AG20443 (cell line): ENCODE measurements around the gene GPR137B.
"Not testable (repeated sequence)": the region's sequence is repeated elsewhere in the genome, so short reads cannot be mapped to it uniquely, and the experiment has no call there.

Experiments
- DNase-seq: peaks from one replicate; pipeline ENCODE4 v3.0.0; 2012; ENCODE audit warnings: low spot score, mixed read lengths

The GPR137B gene

GRCh38 chr1:236142253-236143103, at the start of gene GPR137B:
Gene GPR137B (plus strand): TSS chr1:236142539. CDS start chr1:236142623, 84 bp downstream.
- DNase-seq = peak; percentile 83

GRCh38 chr1:236092899-236093298, 49.4 kb upstream of the GPR137B start:
- DNase-seq = no peak

GRCh38 chr1:236095705-236096520, 46.4 kb upstream of the GPR137B start:
- DNase-seq = no peak

DNA sequence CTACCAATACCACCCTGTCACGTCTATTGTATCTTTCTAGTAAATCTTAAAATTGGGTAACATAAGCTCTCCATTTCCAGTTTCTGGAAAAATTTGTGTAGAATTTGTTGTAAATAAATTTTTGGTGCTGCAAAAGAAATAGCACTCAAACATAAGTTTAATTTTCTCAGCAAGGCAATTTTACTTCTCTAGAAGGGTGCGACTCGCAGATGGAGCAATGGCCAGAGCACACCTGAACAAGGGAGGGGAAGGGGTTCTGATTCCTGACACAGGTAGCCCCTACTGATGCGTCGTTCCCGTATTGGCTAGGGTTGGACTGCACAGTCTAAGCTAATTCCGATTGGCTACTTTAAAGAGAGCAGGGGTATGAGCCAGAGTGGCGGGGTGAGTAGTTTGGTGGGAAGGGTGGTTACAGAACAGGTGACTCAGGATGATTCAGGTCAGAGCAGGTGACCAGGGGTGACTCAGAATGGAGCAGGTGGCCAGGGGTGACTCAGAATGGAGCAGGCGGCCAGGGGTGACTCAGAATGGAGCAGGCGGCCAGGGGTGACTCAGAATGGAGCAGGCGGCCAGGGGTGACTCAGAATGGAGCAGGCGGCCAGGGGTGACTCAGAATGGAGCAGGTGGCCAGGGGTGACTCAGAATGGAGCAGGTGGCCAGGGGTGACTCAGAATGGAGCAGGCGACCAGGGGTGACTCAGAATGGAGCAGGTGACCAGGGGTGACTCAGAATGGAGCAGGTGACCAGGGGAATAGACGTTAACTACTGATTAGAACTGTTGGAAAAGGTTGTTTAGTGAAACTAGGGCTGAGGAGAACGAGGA, 45.5 kb upstream of the GPR137B start:
- not testable (repeated sequence) for DNase-seq

GRCh38 chr1:236098267-236098666, 44.1 kb upstream of the GPR137B start:
- DNase-seq = no peak

- peak; percentile 40 for DNase-seq
These were observed 42.9 kb upstream of the GPR137B start for GRCh38 chr1:236099355-236099974.

GRCh38 chr1:236100799-236101198, 41.5 kb upstream of the GPR137B start:
- DNase-seq = no peak

DNA sequence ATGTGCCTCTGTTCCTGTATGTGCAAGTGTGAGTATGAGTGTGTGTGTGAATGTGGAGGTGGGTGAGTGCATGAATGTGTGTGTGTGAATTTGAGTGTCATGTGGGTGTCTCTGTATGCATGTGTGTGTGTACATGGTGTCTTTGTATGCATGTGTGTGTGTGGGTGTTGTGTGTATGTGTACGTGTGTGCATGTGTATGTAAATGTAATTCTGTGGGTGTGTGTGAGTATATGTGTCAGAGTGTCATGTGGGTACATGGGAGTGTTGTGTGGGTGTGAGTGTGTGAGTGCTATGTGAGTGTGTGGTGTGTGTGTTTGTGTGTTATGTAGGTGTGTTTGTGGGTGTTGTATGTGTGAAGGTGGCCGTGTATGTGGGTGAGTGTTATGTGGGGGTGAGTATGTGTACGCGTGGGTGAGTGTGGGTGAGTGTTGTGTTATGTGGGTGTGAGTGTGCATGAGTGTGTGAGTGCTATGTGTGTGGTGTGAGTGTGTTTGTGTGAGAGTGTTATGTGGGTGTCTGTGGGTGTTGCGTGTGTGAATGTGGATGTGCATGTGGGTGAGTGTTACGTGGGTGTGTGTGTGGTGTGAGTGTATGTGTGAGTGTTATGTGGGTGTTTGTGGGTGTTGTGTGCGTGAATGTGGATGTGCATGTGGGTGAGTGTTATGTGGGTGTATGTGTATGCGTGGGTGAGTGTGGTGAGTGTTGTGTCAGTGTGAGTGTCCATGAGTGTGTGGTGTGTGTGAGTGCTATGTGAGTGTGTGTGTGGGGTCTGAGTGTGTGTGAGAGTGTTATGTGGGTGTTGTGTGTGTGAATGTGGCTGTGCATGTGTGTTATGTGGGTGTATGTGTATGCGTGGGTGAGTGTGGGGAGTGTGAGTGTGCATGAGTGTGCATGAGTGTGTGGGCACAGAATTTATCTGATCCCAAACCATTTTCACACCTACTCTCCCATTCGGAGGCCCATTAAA, 40.8 kb upstream of the GPR137B start:
- DNase-seq = no peak

- no peak for DNase-seq
These were observed 39.7 kb upstream of the GPR137B start for GRCh38 chr1:236102611-236103010.

DNA sequence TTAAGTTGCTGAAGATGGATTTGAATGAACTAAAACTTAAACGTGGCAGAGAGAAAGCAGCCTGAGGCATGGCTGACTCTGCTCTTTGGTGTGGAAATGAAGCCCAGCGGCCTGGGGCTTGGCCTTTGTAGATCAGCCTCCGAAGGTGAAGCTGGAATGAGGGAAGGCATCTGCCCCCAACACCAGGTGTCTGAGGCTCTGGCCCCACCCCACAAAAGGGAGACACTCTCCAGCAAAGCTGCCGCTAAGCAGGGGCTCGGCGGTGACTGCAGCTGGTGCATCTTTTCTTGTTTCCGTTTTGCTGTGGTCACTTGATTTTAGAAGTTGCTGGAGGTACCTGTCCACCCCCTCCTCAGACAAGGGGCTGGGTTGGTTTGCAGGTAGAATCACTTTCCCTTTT, 39.3 kb upstream of the GPR137B start:
- no peak for DNase-seq

DNA sequence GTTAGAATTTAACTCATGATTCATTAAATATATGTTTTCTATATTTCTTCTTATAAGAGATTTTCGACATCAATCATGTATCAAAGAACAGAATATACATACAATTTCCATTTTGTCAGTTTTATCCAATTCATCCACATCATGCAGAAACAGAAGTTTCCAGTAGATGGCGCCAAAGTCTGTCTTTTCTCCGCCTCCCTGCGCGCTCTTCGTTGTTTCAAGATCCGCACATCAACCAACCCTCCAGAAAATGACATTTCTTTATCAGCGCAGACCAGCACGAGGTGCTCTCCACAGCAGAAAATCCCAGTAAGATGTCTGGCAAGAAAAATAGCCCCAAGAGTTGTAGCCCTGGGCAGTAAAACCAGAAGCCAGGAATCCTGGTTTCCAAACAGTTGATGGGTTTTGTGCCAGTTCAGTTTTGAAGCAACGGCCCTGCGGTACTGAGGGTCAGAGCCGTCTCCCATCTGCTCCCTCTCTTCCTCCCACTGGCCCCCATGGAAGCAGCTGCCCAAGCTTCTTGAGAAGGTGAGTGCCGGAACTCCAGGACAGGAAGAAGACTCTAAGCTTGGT, 38.6 kb upstream of the GPR137B start:
- DNase-seq = peak; percentile 84

DNA sequence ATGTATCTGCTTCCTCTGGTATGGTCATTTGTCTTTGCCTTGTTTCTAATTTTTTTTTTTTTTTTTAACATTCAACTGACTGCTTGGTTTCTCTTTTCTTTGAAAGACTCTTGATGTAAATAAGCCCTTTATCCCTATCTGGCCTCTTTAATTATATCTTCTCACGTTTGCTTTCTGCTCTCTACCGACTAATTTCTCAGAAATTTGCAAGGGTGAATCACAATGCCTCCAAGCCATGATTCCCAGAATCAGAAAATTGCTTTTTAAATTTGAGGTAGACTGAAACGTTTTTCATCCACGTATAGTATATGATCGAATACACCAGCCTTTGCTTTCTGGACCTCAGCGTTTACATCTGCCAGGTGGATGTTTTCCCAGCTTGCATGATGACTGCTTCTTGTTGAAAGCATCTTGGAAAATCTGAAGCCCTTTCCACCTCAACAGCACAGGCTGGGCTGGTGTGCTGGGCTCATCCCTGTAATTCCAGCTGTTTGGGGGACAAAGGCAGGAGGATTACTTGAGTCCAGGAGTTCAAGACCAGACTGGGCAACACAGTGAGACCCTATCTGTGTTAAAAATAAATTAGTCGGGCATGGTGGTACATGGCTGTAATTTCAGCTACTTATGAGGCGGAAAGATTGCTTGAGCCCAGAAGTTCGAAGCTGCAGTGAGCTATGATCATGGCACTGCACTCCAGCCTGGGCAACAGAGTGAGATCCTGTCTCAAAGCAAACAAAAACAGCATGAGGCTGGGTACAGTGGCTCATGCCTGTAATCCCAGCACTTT, 35.0 kb upstream of the GPR137B start:
- no peak for DNase-seq

GRCh38 chr1:236108027-236108648, 34.2 kb upstream of the GPR137B start:
- no peak for DNase-seq

- DNase-seq = peak; percentile 5
These were observed 32.2 kb upstream of the GPR137B start for GRCh38 chr1:236110137-236110536.

GRCh38 chr1:236111527-236112331, 30.6 kb upstream of the GPR137B start:
- no peak for DNase-seq

DNA sequence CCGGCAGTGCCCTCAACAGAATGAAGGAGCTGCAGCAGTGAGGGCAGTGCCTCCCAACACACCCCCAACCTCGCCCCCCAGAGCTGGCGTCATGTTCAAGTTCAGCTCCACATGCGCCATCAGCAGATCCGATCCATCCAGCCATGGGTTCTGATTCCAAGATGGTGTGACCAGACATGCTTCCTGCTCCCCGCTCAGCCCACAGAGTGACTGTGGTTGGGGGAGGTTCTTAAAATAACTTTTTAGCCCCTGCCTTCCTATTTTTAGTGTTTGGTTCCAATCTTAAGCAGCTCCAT, 30.1 kb upstream of the GPR137B start:
- DNase-seq = no peak

DNA sequence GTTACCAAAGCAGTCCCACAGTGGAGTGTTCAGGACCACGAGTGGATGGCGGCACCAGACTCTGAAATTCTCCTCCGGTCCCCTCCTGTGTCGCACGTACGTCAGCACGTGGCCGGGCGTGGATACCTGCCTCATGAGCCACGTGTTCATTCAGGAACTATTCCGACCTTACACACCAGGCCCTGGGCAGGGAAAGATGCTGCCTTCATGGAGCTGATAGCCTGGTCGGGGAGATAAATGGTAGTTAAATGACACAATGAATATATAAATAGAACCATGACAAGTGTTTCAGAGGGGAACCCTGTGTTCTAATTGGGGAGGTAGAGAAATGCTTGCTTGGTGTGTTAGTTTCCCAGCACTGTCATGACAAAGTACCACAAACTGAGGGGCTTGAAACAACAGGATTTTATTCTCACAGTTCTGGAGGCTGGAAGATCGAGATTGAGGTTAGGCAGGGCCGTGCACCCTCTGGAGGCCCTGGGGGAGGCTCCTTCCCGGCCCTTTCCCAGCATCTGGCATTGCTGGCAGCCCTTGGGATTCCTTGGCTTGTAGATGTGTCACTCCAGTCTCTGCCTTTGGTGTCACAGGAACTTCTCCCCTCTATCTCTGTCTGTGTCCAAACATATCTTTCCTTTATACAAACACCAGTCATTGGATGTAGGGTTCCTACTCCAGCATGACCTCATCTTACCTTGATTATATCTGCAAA, 28.9 kb upstream of the GPR137B start:
- no peak for DNase-seq
